ENCODE measurements around the gene CACNA2D4.

- no peak for TF ChIP-seq CTCF (IDR thresholded peaks at IDR 0.05; ENCODE audit: low read length)
- TF ChIP-seq EZH2 (optimal IDR thresholded peaks at IDR 0.05; ENCODE audit: low read depth, low read length) = no peak
These were observed 77.4 kb downstream of the CACNA2D4 start for GRCh38 chr12:1840981-1841425.
